ENCODE measurements around the gene CLIP1. TPM values are rescaled to one million over a fixed set of nuclear protein-coding genes. Genes with fewer than 3 reads are reported as not detected.

The CLIP1 gene
- total and polyA plus RNA-seq, 7 experiments from 2014 or later, result 13.6 to 89.3 (median 56.6) TPM

- intact Hi-C loops (cut with micrococcal nuclease), result no loop called here
- H3K36me3 ChIP-seq (ENCODE audit: control insufficient read depth in 2 of 3, insufficient read depth in 3 of 3, low read length in 3 of 3), result peaks cover 5 to 42% (median 6%) of the 10 kb centered on the region in 3 experiments
These were observed 99.0 kb downstream of the CLIP1 start for GRCh38 chr12:122323311-122324019.

GRCh38 chr12:122322501-122322900 is 100.0 kb downstream of the CLIP1 start:
- Mint-ChIP-seq H3K27ac (peak overlapping the region in 3 of 9 donors; percentile 5 to 29 (median 7)), H3K36me3 (peaks cover 17 to 40% (median 18%) of the 10 kb centered on the region in 5 donors), H3K27me3 (no peaks in the 10 kb centered on the region), H3K9me3 (no peaks in the 10 kb centered on the region), H3K4me1 (peaks cover 12 to 17% (median 14%) of the 10 kb centered on the region in 7 donors), H3K4me3 (no peak overlapping the region)
- Histone ChIP-seq H3K9me3 (ENCODE audit: control insufficient read depth in 2 of 3, low read length in 3 of 3) (no peaks in the 10 kb centered on the region), H3K4me3 (ENCODE audit: low read length) (no peak overlapping the region), H3K36me3 (ENCODE audit: control insufficient read depth in 2 of 3, insufficient read depth in 3 of 3, low read length in 3 of 3) (peaks cover 5 to 46% (median 7%) of the 10 kb centered on the region in 3 experiments), H3K27me3 (ENCODE audit: control insufficient read depth in 2 of 2, insufficient read depth in 2 of 2, low read length in 2 of 2) (no peaks in the 10 kb centered on the region), H3K27ac (ENCODE audit: low read depth, low read length) (no peak overlapping the region), H3K4me1 (ENCODE audit: control insufficient read depth in 2 of 2, insufficient read depth in 2 of 2, low read length in 2 of 2) (peaks cover 0 to 15% of the 10 kb centered on the region in 2 donors)
- DNase-seq (no peak), ATAC-seq (no peak)
- CTCF ChIA-PET, result interaction anchor here (0.7 to 0.8 kb wide), 2 partner anchors 12 to 17 kb away, joined by 3 to 4 read pairs; no protein-coding TSS in a partner anchor
- intact Hi-C loops (cut with micrococcal nuclease), result no loop called here
- POLR2A ChIA-PET, result interaction anchor here (0.6 kb wide), 1 partner anchor 56 kb away, joined by 5 read pairs; no protein-coding TSS in a partner anchor

More at GRCh38 chr12:122323311-122324019, 99.0 kb downstream of the CLIP1 start:
- peaks cover 15 to 37% (median 24%) of the 10 kb centered on the region in 5 donors for H3K36me3 Mint-ChIP-seq
- ChIA-PET POLR2A (interaction anchor here (0.5 to 0.6 kb wide), 2 partner anchors 57 to 60 kb away, joined by 3 read pairs; no protein-coding TSS in a partner anchor), CTCF (interaction anchor here (0.5 to 0.8 kb wide), 2 partner anchors 57 to 95 kb away, joined by 3 to 6 read pairs; no protein-coding TSS in a partner anchor)
- Histone ChIP-seq H3K9me3 (ENCODE audit: control insufficient read depth in 2 of 3, low read length in 3 of 3) (no peaks in the 10 kb centered on the region), H3K4me1 (ENCODE audit: control insufficient read depth in 2 of 2, insufficient read depth in 2 of 2, low read length in 2 of 2) (peaks cover 0 to 21% of the 10 kb centered on the region in 2 donors), H3K27me3 (ENCODE audit: control insufficient read depth in 2 of 2, insufficient read depth in 2 of 2, low read length in 2 of 2) (no peaks in the 10 kb centered on the region), H3K4me3 (ENCODE audit: low read length) (no peak overlapping the region), H3K27ac (ENCODE audit: low read depth, low read length) (no peak overlapping the region)
- DNase-seq (no peak), ATAC-seq (no peak)
- H3K4me3 Mint-ChIP-seq, result no peak overlapping the region
- peak overlapping the region in 4 of 9 donors; percentile 29 to 80 (median 48) for H3K27ac Mint-ChIP-seq
- H3K4me1 Mint-ChIP-seq, result peaks cover 14 to 25% (median 21%) of the 10 kb centered on the region in 7 donors
- H3K27me3 Mint-ChIP-seq, result no peaks in the 10 kb centered on the region
- H3K9me3 Mint-ChIP-seq, result peaks cover 0 to 1% (median 0%) of the 10 kb centered on the region in 11 donors

- peaks cover 22 to 56% (median 26%) of the 10 kb centered on the region in 5 donors for H3K36me3 Mint-ChIP-seq
- Histone ChIP-seq H3K9me3 (ENCODE audit: control insufficient read depth in 2 of 3, low read length in 3 of 3) (no peaks in the 10 kb centered on the region), H3K4me3 (ENCODE audit: low read length) (no peak overlapping the region), H3K36me3 (ENCODE audit: control insufficient read depth in 2 of 3, insufficient read depth in 3 of 3, low read length in 3 of 3) (peaks cover 9 to 64% (median 11%) of the 10 kb centered on the region in 3 experiments), H3K27ac (ENCODE audit: low read depth, low read length) (no peak overlapping the region), H3K4me1 (ENCODE audit: control insufficient read depth in 2 of 2, insufficient read depth in 2 of 2, low read length in 2 of 2) (no peaks in the 10 kb centered on the region), H3K27me3 (ENCODE audit: control insufficient read depth in 2 of 2, insufficient read depth in 2 of 2, low read length in 2 of 2) (no peaks in the 10 kb centered on the region)
- intact Hi-C loops (cut with micrococcal nuclease), result no loop called here
- no peak overlapping the region for H3K4me3 Mint-ChIP-seq
- CTCF ChIA-PET, result no interaction called here
- POLR2A ChIA-PET, result interaction anchor here (0.6 kb wide), 1 partner anchor 1388 kb away, joined by 5 read pairs; no protein-coding TSS in a partner anchor
- no peak for DNase-seq
- H3K4me1 Mint-ChIP-seq, result peaks cover 0 to 2% (median 0%) of the 10 kb centered on the region in 7 donors
- H3K27ac Mint-ChIP-seq, result no peak overlapping the region
- ATAC-seq, result no peak
- H3K9me3 Mint-ChIP-seq, result no peaks in the 10 kb centered on the region
- no peaks in the 10 kb centered on the region for H3K27me3 Mint-ChIP-seq
These were observed 103.6 kb downstream of the CLIP1 start for GRCh38 chr12:122318607-122319605.

- H3K4me3 Mint-ChIP-seq, result no peak overlapping the region
- no peak for DNase-seq
- no peak overlapping the region for H3K27ac ChIP-seq (ENCODE audit: low read depth, low read length)
- no peaks in the 10 kb centered on the region for H3K4me1 ChIP-seq (ENCODE audit: control insufficient read depth in 2 of 2, insufficient read depth in 2 of 2, low read length in 2 of 2)
- ATAC-seq, result no peak
- H3K9me3 ChIP-seq (ENCODE audit: control insufficient read depth in 2 of 3, low read length in 3 of 3), result no peaks in the 10 kb centered on the region
- peaks cover 8 to 55% (median 15%) of the 10 kb centered on the region in 5 donors for H3K36me3 Mint-ChIP-seq
- POLR2A ChIA-PET, result no interaction called here
- H3K9me3 Mint-ChIP-seq, result no peaks in the 10 kb centered on the region
- H3K27ac Mint-ChIP-seq, result no peak overlapping the region
- H3K27me3 Mint-ChIP-seq, result no peaks in the 10 kb centered on the region
- intact Hi-C loops (cut with micrococcal nuclease), result no loop called here
- no peaks in the 10 kb centered on the region for H3K27me3 ChIP-seq (ENCODE audit: control insufficient read depth in 2 of 2, insufficient read depth in 2 of 2, low read length in 2 of 2)
- no peak overlapping the region for H3K4me3 ChIP-seq (ENCODE audit: low read length)
- peaks cover 8 to 51% (median 16%) of the 10 kb centered on the region in 3 experiments for H3K36me3 ChIP-seq (ENCODE audit: control insufficient read depth in 2 of 3, insufficient read depth in 3 of 3, low read length in 3 of 3)
- no peaks in the 10 kb centered on the region for H3K4me1 Mint-ChIP-seq
- CTCF ChIA-PET, result no interaction called here
These were observed 109.5 kb downstream of the CLIP1 start for GRCh38 chr12:122312926-122313325.

- Histone ChIP-seq H3K27ac (ENCODE audit: low read depth, low read length) (no peak overlapping the region), H3K36me3 (ENCODE audit: control insufficient read depth in 2 of 3, insufficient read depth in 3 of 3, low read length in 3 of 3) (peaks cover 8 to 47% (median 9%) of the 10 kb centered on the region in 3 experiments), H3K27me3 (ENCODE audit: control insufficient read depth in 2 of 2, insufficient read depth in 2 of 2, low read length in 2 of 2) (no peaks in the 10 kb centered on the region), H3K9me3 (ENCODE audit: control insufficient read depth in 2 of 3, low read length in 3 of 3) (no peaks in the 10 kb centered on the region), H3K4me1 (ENCODE audit: control insufficient read depth in 2 of 2, insufficient read depth in 2 of 2, low read length in 2 of 2) (no peaks in the 10 kb centered on the region), H3K4me3 (ENCODE audit: low read length) (no peak overlapping the region)
- H3K36me3 Mint-ChIP-seq, result peaks cover 7 to 47% (median 15%) of the 10 kb centered on the region in 5 donors
- DNase-seq (no peak), ATAC-seq (no peak)
- H3K4me1 Mint-ChIP-seq, result no peaks in the 10 kb centered on the region
- H3K4me3 Mint-ChIP-seq, result no peak overlapping the region
- intact Hi-C loops (cut with micrococcal nuclease), result no loop called here
- no peaks in the 10 kb centered on the region for H3K9me3 Mint-ChIP-seq
- ChIA-PET POLR2A (no interaction called here), CTCF (interaction anchor here (1.0 kb wide), 1 partner anchor 88 kb away, joined by 3 read pairs; no protein-coding TSS in a partner anchor)
- H3K27me3 Mint-ChIP-seq, result no peaks in the 10 kb centered on the region
- H3K27ac Mint-ChIP-seq, result no peak overlapping the region
These were observed 110.8 kb downstream of the CLIP1 start for GRCh38 chr12:122311696-122312095.

- Mint-ChIP-seq H3K9me3 (no peaks in the 10 kb centered on the region), H3K27ac (peak overlapping the region in 4 of 9 donors; percentile 17 to 69 (median 44)), H3K36me3 (peaks cover 8 to 49% (median 17%) of the 10 kb centered on the region in 5 donors), H3K4me3 (no peak overlapping the region), H3K4me1 (peaks cover 0 to 2% (median 0%) of the 10 kb centered on the region in 7 donors), H3K27me3 (no peaks in the 10 kb centered on the region)
- Histone ChIP-seq H3K4me1 (ENCODE audit: control insufficient read depth in 2 of 2, insufficient read depth in 2 of 2, low read length in 2 of 2) (no peaks in the 10 kb centered on the region), H3K27ac (ENCODE audit: low read depth, low read length) (no peak overlapping the region), H3K9me3 (ENCODE audit: control insufficient read depth in 2 of 3, low read length in 3 of 3) (no peaks in the 10 kb centered on the region), H3K27me3 (ENCODE audit: control insufficient read depth in 2 of 2, insufficient read depth in 2 of 2, low read length in 2 of 2) (no peaks in the 10 kb centered on the region), H3K4me3 (ENCODE audit: low read length) (no peak overlapping the region), H3K36me3 (ENCODE audit: control insufficient read depth in 2 of 3, insufficient read depth in 3 of 3, low read length in 3 of 3) (peaks cover 3 to 38% (median 9%) of the 10 kb centered on the region in 3 experiments)
- ATAC-seq (no peak), DNase-seq (no peak)
- ChIA-PET POLR2A (no interaction called here), CTCF (no interaction called here)
- intact Hi-C loops (cut with micrococcal nuclease), result no loop called here
These were observed 111.7 kb downstream of the CLIP1 start for GRCh38 chr12:122310626-122311333.
